ENCODE results near the gene CHAMP1. TPM values are rescaled to one million over a fixed set of nuclear protein-coding genes. Genes with fewer than 3 reads are reported as not detected.

Gene CHAMP1
- total RNA-seq, 1 donor from 2014 or later, result 24.0 TPM

DNA sequence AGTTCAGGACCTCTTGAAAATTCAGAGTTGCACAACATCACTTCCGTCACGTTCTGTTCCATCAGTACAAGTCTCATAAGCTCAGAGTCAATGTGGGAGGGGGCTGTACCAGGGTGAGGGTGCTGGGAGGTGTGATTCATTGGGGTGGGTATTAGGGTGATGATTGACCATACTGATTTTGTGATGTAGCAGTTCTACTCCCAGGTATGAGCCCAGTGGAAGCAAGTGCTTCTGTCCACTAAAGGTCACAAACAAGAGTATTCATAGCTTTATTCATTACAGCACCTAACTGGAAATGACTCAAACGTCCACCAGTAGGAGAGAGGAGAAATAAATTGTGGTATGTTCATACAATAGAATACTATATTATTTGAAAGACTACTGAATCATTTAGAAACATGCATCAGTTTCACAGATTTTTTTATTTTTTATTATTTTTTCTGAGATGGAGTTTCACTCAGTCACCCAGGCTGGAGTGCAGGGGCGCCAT lies 45.0 kb upstream of the CHAMP1 start:
- Histone ChIP-seq H3K27me3 (ENCODE audit: control insufficient read depth, insufficient read depth, low read length) (no peaks in the 10 kb centered on the region), H3K4me3 (ENCODE audit: low read depth, low read length) (no peak overlapping the region), H3K36me3 (ENCODE audit: control insufficient read depth, insufficient read depth, low read length) (peaks cover 1% of the 10 kb centered on the region)
- TF ChIP-seq, protein P1, sequence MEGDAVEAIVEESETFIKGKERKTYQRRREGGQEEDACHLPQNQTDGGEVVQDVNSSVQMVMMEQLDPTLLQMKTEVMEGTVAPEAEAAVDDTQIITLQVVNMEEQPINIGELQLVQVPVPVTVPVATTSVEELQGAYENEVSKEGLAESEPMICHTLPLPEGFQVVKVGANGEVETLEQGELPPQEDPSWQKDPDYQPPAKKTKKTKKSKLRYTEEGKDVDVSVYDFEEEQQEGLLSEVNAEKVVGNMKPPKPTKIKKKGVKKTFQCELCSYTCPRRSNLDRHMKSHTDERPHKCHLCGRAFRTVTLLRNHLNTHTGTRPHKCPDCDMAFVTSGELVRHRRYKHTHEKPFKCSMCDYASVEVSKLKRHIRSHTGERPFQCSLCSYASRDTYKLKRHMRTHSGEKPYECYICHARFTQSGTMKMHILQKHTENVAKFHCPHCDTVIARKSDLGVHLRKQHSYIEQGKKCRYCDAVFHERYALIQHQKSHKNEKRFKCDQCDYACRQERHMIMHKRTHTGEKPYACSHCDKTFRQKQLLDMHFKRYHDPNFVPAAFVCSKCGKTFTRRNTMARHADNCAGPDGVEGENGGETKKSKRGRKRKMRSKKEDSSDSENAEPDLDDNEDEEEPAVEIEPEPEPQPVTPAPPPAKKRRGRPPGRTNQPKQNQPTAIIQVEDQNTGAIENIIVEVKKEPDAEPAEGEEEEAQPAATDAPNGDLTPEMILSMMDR (IDR thresholded peaks at IDR 0.05; ENCODE audit: insufficient read depth, low read length, poor library complexity, severe bottlenecking), result no peak
- DNase-seq (ENCODE audit: low read depth), result no peak

DNA sequence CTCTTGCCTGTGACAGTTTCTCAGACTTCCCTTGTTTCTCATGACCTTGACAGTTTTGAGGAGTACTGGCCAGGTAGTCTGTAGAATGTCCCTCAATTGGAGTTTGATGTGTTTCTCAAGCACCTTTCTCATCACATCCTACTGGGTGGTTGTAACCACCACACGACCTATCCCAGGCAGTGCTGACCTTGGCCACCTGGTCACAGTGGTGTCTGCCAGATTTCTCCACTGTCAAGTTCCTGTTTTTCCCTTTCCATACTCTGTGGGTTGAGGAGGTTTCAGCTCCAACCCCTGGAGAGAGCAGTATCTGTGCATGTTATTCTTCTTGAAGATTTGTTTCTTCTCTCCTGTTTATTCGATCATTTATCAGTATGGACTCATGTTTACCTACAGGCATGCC lies 41.3 kb upstream of the CHAMP1 start:
- TF ChIP-seq, protein P1 (IDR thresholded peaks at IDR 0.05; ENCODE audit: insufficient read depth, low read length, poor library complexity, severe bottlenecking), result no peak
- Histone ChIP-seq H3K4me3 (ENCODE audit: low read depth, low read length) (no peak overlapping the region), H3K36me3 (ENCODE audit: control insufficient read depth, insufficient read depth, low read length) (peaks cover 1% of the 10 kb centered on the region), H3K27me3 (ENCODE audit: control insufficient read depth, insufficient read depth, low read length) (no peaks in the 10 kb centered on the region)
- DNase-seq (ENCODE audit: low read depth), result no peak

DNA sequence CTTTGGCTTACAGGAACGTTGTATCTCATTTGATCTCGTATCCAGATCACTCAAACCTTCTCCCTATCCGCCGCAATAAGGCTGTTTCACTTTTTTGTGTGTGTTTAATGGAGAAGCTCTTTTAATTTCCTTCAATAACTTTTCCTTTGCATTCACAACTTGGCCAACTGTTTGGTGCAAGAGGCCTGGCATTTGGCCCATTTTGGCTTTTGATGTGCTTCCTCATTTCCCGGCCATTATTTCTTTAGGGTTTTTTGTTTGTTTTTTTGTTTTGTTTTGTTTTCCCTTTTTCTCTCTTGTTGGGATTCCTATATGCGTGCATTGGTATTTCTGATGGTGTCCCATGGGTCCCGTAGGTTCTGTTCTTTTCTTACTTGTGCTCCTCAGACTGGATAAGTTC lies 39.0 kb upstream of the CHAMP1 start:
- TF ChIP-seq, protein P1 (IDR thresholded peaks at IDR 0.05; ENCODE audit: insufficient read depth, low read length, poor library complexity, severe bottlenecking), result no peak
- DNase-seq (ENCODE audit: low read depth), result no peak
- peaks cover 1% of the 10 kb centered on the region for H3K36me3 ChIP-seq (ENCODE audit: control insufficient read depth, insufficient read depth, low read length)
- H3K4me3 ChIP-seq (ENCODE audit: low read depth, low read length), result no peak overlapping the region
- H3K27me3 ChIP-seq (ENCODE audit: control insufficient read depth, insufficient read depth, low read length), result no peaks in the 10 kb centered on the region

DNA sequence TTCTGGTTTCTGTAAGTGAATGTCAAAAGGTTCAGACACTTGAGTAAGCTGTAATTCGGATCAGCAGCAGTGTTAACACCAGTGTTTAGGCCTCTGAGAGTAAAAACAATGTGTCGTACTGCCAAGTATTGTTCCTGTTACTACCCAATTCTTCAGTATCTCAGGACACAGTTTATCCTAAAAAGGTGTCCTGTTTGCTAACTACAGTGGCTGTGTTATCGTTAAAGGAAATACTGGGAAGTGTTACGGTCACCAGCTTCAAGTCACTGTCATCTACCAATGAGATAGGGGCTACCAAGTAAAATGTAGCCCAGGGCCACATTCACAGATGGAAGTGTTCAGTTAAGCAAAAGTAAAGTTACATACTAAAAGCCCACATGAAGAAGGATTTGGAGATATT lies 35.2 kb upstream of the CHAMP1 start:
- H3K4me3 ChIP-seq (ENCODE audit: low read depth, low read length), result no peak overlapping the region
- H3K27me3 ChIP-seq (ENCODE audit: control insufficient read depth, insufficient read depth, low read length), result no peaks in the 10 kb centered on the region
- H3K36me3 ChIP-seq (ENCODE audit: control insufficient read depth, insufficient read depth, low read length), result no peaks in the 10 kb centered on the region
- TF ChIP-seq, protein P1 (IDR thresholded peaks at IDR 0.05; ENCODE audit: insufficient read depth, low read length, poor library complexity, severe bottlenecking), result no peak
- no peak for DNase-seq (ENCODE audit: low read depth)

DNA sequence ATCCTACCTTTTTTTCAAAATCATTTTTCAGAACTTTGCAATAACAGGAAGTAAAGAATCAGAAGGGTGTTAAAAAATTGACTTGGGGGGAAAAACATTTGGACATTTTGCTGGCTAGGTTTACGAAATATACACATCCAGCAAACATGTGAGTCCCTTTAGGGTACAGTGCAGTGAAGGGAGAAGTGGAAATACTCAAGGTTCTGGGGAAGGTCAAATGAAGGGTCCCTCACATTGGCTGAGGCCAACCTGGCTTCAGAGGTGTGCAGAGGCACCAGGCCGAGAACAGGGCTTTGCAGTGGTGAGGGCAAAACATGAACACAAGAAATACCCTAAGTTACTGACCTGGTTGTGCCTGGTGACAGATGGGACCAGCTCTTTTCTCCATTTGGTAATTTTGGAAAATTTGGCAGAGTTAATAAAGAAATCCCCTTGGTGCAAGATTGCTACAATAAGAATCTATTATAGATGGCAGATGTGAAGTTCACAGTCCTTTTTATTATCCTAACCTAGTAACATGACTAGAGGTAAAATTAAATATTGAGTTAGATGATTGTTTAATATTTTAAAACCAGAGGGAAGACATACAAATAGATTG lies 34.4 kb upstream of the CHAMP1 start:
- DNase-seq (ENCODE audit: low read depth), result no peak
- H3K27me3 ChIP-seq (ENCODE audit: control insufficient read depth, insufficient read depth, low read length), result no peaks in the 10 kb centered on the region
- no peaks in the 10 kb centered on the region for H3K36me3 ChIP-seq (ENCODE audit: control insufficient read depth, insufficient read depth, low read length)
- no peak overlapping the region for H3K4me3 ChIP-seq (ENCODE audit: low read depth, low read length)
- TF ChIP-seq, protein P1 (IDR thresholded peaks at IDR 0.05; ENCODE audit: insufficient read depth, low read length, poor library complexity, severe bottlenecking), result no peak
